NCI-H1417 treated with DMSO at 0.1 percent for 48 hours (cell line): ENCODE results near the gene CCL4L2.
"Not testable (repeated sequence)": the region's sequence is repeated elsewhere in the genome, so short reads cannot be mapped to it uniquely, and the experiment has no call there.

Source experiments
- DNase-seq: peaks from one replicate; lab custom pipeline; 2025; lab: John Stamatoyannopoulos, UW

The CCL4L2 gene

DNA sequence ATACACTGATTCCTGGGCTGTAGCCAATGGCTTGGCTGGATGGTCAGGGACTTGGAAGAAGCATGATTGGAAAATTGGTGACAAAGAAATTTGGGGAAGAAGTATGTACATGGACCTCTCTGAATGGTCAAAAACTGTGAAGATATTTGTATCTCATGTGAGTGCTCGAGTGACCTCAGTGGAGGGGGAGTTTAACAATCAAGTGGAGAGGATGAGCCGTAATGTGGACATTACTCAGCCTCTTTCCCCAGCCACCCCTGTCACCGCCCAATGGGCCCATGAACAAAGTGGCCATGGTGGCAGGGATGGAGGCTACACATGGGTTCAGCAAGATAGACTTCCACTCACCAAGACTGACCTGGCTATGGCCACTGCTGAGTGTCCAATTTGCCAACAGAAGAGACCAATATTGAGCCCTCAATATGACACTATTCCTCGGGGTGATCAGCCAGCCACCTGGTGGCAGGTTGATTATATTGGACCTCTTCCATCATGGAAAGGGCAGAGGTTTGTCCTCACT is 10.8 kb downstream of the CCL4L2 start:
- not testable (repeated sequence) for DNase-seq

DNA sequence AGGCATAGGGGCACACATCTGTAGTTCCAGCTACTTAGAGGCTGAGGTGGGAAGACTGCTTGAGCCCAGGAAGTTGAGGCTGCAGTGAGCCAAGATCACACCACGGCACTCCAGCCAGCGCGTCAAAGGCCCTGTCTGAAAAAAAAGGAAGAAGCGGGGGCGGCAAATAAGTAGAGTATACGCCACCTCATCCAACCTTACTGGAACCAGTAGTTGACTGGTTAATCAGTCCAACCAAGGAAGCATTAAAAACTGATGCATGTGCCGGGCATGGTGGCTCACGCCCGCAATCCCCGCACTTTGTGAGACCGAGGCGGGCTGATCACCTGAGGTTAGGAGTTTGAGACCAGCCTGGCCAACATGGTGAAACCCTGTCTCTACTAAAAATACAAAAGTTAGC is 12.1 kb downstream of the CCL4L2 start:
- DNase-seq, result not testable (repeated sequence)

DNA sequence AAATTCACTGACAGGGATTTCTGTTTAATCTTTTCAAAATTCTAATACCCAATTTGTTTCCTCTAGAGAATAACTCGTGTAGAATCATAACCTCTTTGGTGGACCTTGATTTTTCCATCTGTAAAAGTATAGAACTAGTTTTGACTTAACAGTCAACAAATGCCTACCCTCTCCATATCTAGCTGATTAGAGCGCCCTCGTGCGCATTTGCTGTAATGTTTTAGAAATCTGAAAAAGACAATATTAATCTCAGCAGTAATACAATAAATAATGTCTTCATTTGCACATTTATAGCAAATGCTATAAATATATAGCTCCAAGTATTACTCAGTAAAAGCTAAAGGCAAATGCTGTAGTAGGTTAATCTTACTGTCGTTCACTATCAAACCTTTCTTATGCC is 18.8 kb downstream of the CCL4L2 start:
- DNase-seq, result not testable (repeated sequence)

DNA sequence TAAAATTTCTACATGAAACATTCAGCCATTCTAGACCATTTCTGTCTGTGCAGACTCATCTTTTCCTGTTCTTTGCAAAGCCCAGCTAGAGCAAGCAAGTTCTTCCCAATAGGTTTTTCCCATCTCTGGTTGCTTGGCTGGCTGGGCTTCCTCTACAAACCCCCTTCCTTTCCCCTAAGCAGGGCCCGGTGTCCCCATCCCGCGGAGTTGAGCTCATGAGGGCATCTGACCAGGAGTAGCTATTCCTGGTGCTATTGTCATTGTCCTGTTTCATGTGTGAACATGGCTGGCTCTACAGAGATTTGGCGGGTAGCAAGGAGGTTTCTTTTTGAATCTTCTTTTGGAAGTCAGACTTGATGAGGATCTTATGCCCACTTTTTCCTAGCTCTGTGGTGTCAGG is 31.2 kb downstream of the CCL4L2 start:
- not testable (repeated sequence) for DNase-seq
